H1 (cell line): Measurements from ENCODE around the gene OXER1. TPM values are rescaled to one million over a fixed set of nuclear protein-coding genes. Genes with fewer than 3 reads are reported as not detected.

ENCODE experiments used
- CTCF ChIA-PET: fragments of 300-600 bp; sonication (Branson Sonifier 250); formaldehyde crosslinking; loops from one replicate; lab custom pipeline; 2021; ENCODE audit not compliant: partially characterized antibody; lab: Charles Lee
- POLR2A ChIA-PET: fragments of 300-600 bp; sonication (Branson Sonifier 250); formaldehyde crosslinking; loops from one replicate; lab custom pipeline; 2021; ENCODE audit warnings: inconsistent platforms; ENCODE audit not compliant: partially characterized antibody; lab: Charles Lee
- DNase-seq, 2 experiments: peaks; one replicate each; pipeline versions ENCODE4 v3.0.0 to v3.0.0-alpha.2; 2010 to 2022; ENCODE audit warnings: low spot score in 2 of 2, low read depth in 1 of 2, mixed read lengths in 1 of 2
- FAIRE-seq: peaks from 2 replicates; lab custom pipeline; 2011; peaks lifted over from hg19 to GRCh38; lab: Jason Lieb, UNC
- H2AFZ ChIP-seq: 2 replicates; pipeline ENCODE4 v1.8.1; 2012; ENCODE audit warnings: low read length, inconsistent platforms
- H2AK5ac ChIP-seq: 2 replicates; pipeline ENCODE4 v1.6.1; 2013; ENCODE audit warnings: low read depth, low read length
- H2BK120ac ChIP-seq: replicated peaks from 2 replicates; pipeline ENCODE3; 2013; ENCODE audit warnings: low read depth, low read length, inconsistent platforms
- H2BK12ac ChIP-seq: 2 replicates; pipeline ENCODE4 v1.6.1; 2013; ENCODE audit warnings: low read depth, low read length
- H2BK15ac ChIP-seq: 2 replicates; pipeline ENCODE4 v1.6.1; 2013; ENCODE audit warnings: low read length
- H2BK20ac ChIP-seq: 2 replicates; pipeline ENCODE4 v1.6.1; 2013; ENCODE audit warnings: low read length
- H2BK5ac ChIP-seq: 2 replicates; pipeline ENCODE4 v1.6.1; 2013; ENCODE audit warnings: low read depth, low read length
- H3K14ac ChIP-seq: 2 replicates; pipeline ENCODE4 v1.6.1; 2013; ENCODE audit warnings: inconsistent platforms; ENCODE audit not compliant: insufficient read length
- H3K18ac ChIP-seq: 2 replicates; pipeline ENCODE4 v1.6.1; 2013; ENCODE audit warnings: low read length; ENCODE audit errors: extremely low read depth
- H3K23ac ChIP-seq: 2 replicates; pipeline ENCODE4 v1.6.1; 2013; ENCODE audit warnings: inconsistent platforms; ENCODE audit not compliant: insufficient read length
- H3K23me2 ChIP-seq: 2 replicates; pipeline ENCODE4 v1.6.1; 2013; ENCODE audit warnings: low read depth, low read length
- H3K27ac ChIP-seq: 2 replicates; pipeline ENCODE4 v1.6.1; 2011; ENCODE audit warnings: low read depth, low read length, inconsistent platforms
- H3K27me3 ChIP-seq, 4 experiments: replicated peaks in 1 of 4; 1 replicate in 1 of 4; 2 replicates in 3 of 4; pipeline versions ENCODE4 v1.6.1 to v1.8.1; 2011 to 2013; ENCODE audit warnings: low read length in 3 of 4, mild to moderate bottlenecking in 3 of 4, inconsistent platforms in 2 of 4, mixed read lengths in 2 of 4, moderate library complexity in 1 of 4; ENCODE audit not compliant: control insufficient read depth in 3 of 4, insufficient read depth in 3 of 4; ENCODE audit errors: extremely low read depth in 1 of 4
- H3K36me3 ChIP-seq, 4 experiments: 2 replicates each; pipeline versions ENCODE4 v1.6.1 to v1.8.1; 2011 to 2013; ENCODE audit warnings: mild to moderate bottlenecking in 4 of 4, low read length in 3 of 4, moderate library complexity in 2 of 4, control low read depth in 1 of 4, inconsistent platforms in 1 of 4; ENCODE audit not compliant: insufficient read depth in 4 of 4, control insufficient read depth in 2 of 4
- H3K4ac ChIP-seq: replicated peaks from 2 replicates; pipeline ENCODE3; 2013; ENCODE audit warnings: low read length, low read depth, mixed read lengths, inconsistent platforms; ENCODE audit not compliant: insufficient read length
- H3K4me1 ChIP-seq, 4 experiments: replicated peaks in 1 of 4; 1 replicate in 1 of 4; 2 replicates in 3 of 4; pipeline versions ENCODE4 v1.6.1 to v1.8.1; 2011 to 2013; ENCODE audit warnings: low read length in 3 of 4, inconsistent platforms in 2 of 4, mixed read lengths in 1 of 4; ENCODE audit not compliant: insufficient read depth in 4 of 4, control insufficient read depth in 3 of 4
- H3K4me2 ChIP-seq, 2 experiments: 2 replicates each; pipeline versions ENCODE4 v1.6.1 to v1.8.1; 2011 to 2013; ENCODE audit warnings: low read depth in 2 of 2, low read length in 2 of 2, control low read depth in 1 of 2, inconsistent platforms in 1 of 2, mild to moderate bottlenecking in 1 of 2; ENCODE audit not compliant: insufficient read depth in 1 of 2
- H3K4me3 ChIP-seq, 4 experiments: fragments of 200-600, 300-600 bp in 1 of 4; sonication (generic), shearing (Covaris generic), sonication (Bioruptor Twin) in 1 of 4; 2 replicates each; pipeline versions ENCODE4 v1.5.1 to v1.8.1; 2011 to 2016; ENCODE audit warnings: low read length in 4 of 4, low read depth in 3 of 4, control low read depth in 2 of 4, inconsistent platforms in 2 of 4, mild to moderate bottlenecking in 2 of 4, mixed read lengths in 1 of 4, moderate library complexity in 1 of 4; ENCODE audit not compliant: insufficient read depth in 2 of 4; ENCODE audit errors: extremely low read depth in 1 of 4
- H3K56ac ChIP-seq: replicated peaks from 2 replicates; pipeline ENCODE3; 2013; ENCODE audit warnings: low read depth, mild to moderate bottlenecking, mixed read lengths, low read length, inconsistent platforms; ENCODE audit not compliant: insufficient read length
- H3K79me1 ChIP-seq: 2 replicates; pipeline ENCODE4 v1.6.1; 2013; ENCODE audit warnings: low read depth, low read length, control low read depth
- H3K79me2 ChIP-seq, 2 experiments: 2 replicates each; pipeline versions ENCODE4 v1.6.1 to v1.8.1; 2012 to 2013; ENCODE audit warnings: low read length in 2 of 2, mild to moderate bottlenecking in 2 of 2, inconsistent platforms in 1 of 2; ENCODE audit not compliant: insufficient read depth in 2 of 2, control insufficient read depth in 1 of 2
- H3K9ac ChIP-seq, 4 experiments: replicated peaks in 1 of 4; 1 replicate in 1 of 4; 2 replicates in 3 of 4; pipeline versions ENCODE4 v1.6.1 to v1.8.1; 2011 to 2013; ENCODE audit warnings: low read depth in 3 of 4, low read length in 3 of 4, control low read depth in 2 of 4, mild to moderate bottlenecking in 2 of 4, moderate library complexity in 2 of 4, inconsistent platforms in 1 of 4; ENCODE audit errors: extremely low read depth in 1 of 4
- H3K9me3 ChIP-seq, 2 experiments: 2 replicates each; pipeline versions ENCODE4 v1.6.1 to v1.8.1; 2012 to 2013; ENCODE audit warnings: mild to moderate bottlenecking in 2 of 2, moderate library complexity in 2 of 2, control low read depth in 1 of 2, inconsistent platforms in 1 of 2, low read depth in 1 of 2, low read length in 1 of 2, mixed read lengths in 1 of 2; ENCODE audit not compliant: insufficient read depth in 2 of 2
- H4K20me1 ChIP-seq, 2 experiments: replicated peaks in 1 of 2; 2 replicates each; pipeline versions ENCODE3 to v1.8.1; 2011 to 2013; ENCODE audit warnings: inconsistent platforms in 2 of 2, low read length in 2 of 2, mild to moderate bottlenecking in 1 of 2; ENCODE audit not compliant: insufficient read depth in 2 of 2, control insufficient read depth in 1 of 2
- H4K5ac ChIP-seq: 2 replicates; pipeline ENCODE4 v1.6.1; 2013; ENCODE audit warnings: low read length, low read depth, mixed read lengths, inconsistent platforms; ENCODE audit not compliant: insufficient read length
- H4K8ac ChIP-seq: 2 replicates; pipeline ENCODE4 v1.8.0; 2013; ENCODE audit warnings: mild to moderate bottlenecking, moderate library complexity, low read length, inconsistent platforms; ENCODE audit not compliant: insufficient read depth; ENCODE audit errors: extremely low read depth
- H4K91ac ChIP-seq: replicated peaks from 2 replicates; pipeline ENCODE3; 2013; ENCODE audit warnings: low read length, mixed read lengths, inconsistent platforms; ENCODE audit not compliant: insufficient read length
- CREB1 ChIP-seq: IDR thresholded peaks from 2 replicates; pipeline ENCODE4 v1.6.1; 2012; ENCODE audit warnings: inconsistent platforms
- MAX ChIP-seq: IDR thresholded peaks from 2 replicates; pipeline ENCODE4 v1.6.1; 2012; ENCODE audit warnings: inconsistent platforms
- SAP30 ChIP-seq: fragments of 300-600 bp; sonication (generic); IDR thresholded peaks from 2 replicates; pipeline ENCODE4 v1.7.1; 2012; ENCODE audit warnings: low read length, moderate library complexity, mild to moderate bottlenecking, inconsistent platforms; ENCODE audit not compliant: insufficient read depth, insufficient replicate concordance
- SIN3A ChIP-seq, 2 experiments: IDR thresholded peaks in 1 of 2; conservative IDR thresholded peaks in 1 of 2; 2 replicates each; pipeline ENCODE4 v1.6.1; 2011 to 2012; ENCODE audit warnings: low read length in 2 of 2, improper control_type of control experiment in 1 of 2, low read depth in 1 of 2, mild to moderate bottlenecking in 1 of 2
- SP1 ChIP-seq: IDR thresholded peaks from 2 replicates; pipeline ENCODE4 v1.6.1; 2011; ENCODE audit warnings: low read depth, low read length
- WGBS, 2 experiments: shearing (Covaris generic) in 1 of 2; methylation state at CpG; one replicate each; pipeline versions ENCODE4 v1.1.6 to v1.1.7; 2013 to 2015; ENCODE audit warnings: low lambda C conversion rate in 2 of 2, mixed read lengths in 2 of 2, inconsistent platforms in 1 of 2, low coverage in 1 of 2, missing lambda C conversion rate in 1 of 2; ENCODE audit not compliant: insufficient replicate concordance in 2 of 2, insufficient coverage in 1 of 2, insufficient read length in 1 of 2; ENCODE audit errors: extremely low coverage in 1 of 2, missing lambda C conversion rate in 1 of 2; 5-methylcytosine and 5-hydroxymethylcytosine counted together
- polyA plus RNA-seq, 7 experiments: library from polyadenylated mRNA; depleted of rRNA in 3 of 7; stranded (reverse) in 5 of 7; unstranded in 2 of 7; fragments of >200 nt in 5 of 7; fragments of 200-250 nt in 2 of 7; gene quantifications; 1 replicate in 5 of 7; 2 replicates in 1 of 7; 4 replicates in 1 of 7; pipeline versions ENCODE4 v1.2.1 to v1.2.3, GENCODE V29; 2011 to 2013; ENCODE audit warnings: missing spikeins in 2 of 7, mixed read lengths in 2 of 7
- total RNA-seq: library from RNA; stranded (reverse); fragmentation: NEBNext Ultra II Directional; extraction: Animal tissue kit (Norgen Biotek cat#: 25700); gene quantifications from 2 replicates; pipeline ENCODE4 v1.2.1, GENCODE V29; 2021

The OXER1 gene
- total and polyA plus RNA-seq, 2 of the 8 experiments (the other 6 are each of a cell fraction or from before 2014, with no cell fraction given) = 1.2 to 2.9 TPM

GRCh38 chr2:42775810-42776209 is 11.9 kb upstream of the OXER1 start:
- Histone ChIP-seq H4K8ac (no peak overlapping the region), H2AK5ac (no peak overlapping the region), H3K79me1 (no peaks in the 10 kb centered on the region), H3K4ac (no peak overlapping the region), H3K4me3 (no peak overlapping the region), H4K5ac (no peak overlapping the region), H4K20me1 (no peaks in the 10 kb centered on the region), H3K56ac (no peak overlapping the region), H3K23ac (no peak overlapping the region), H4K91ac (no peak overlapping the region), H2AFZ (no peak overlapping the region), H3K27ac (no peak overlapping the region), H3K4me2 (no peak overlapping the region), H3K23me2 (no peaks in the 10 kb centered on the region), H3K79me2 (no peaks in the 10 kb centered on the region), H2BK120ac (no peak overlapping the region), H3K18ac (no peak overlapping the region), H2BK5ac (no peak overlapping the region), H3K4me1 (peaks cover 0 to 6% (median 4%) of the 10 kb centered on the region in 4 experiments; a peak in 3 of 7 replicates), H3K14ac (no peak overlapping the region), H3K9ac (no peak overlapping the region), H2BK12ac (no peak overlapping the region), H3K27me3 (no peaks in the 10 kb centered on the region), H2BK20ac (no peak overlapping the region), H3K36me3 (peaks cover 0 to 3% (median 1%) of the 10 kb centered on the region in 4 experiments; a peak in 2 of 8 replicates), H2BK15ac (no peak overlapping the region), H3K9me3 (peaks cover 14 to 21% of the 10 kb centered on the region in 2 experiments)
- ChIA-PET POLR2A (no interaction called here), CTCF (interaction anchor here (0.6 to 1.0 kb wide), 2 partner anchors 11 to 353 kb away, joined by 3 to 4 read pairs; no protein-coding TSS in a partner anchor)
- 96% methylated on average over 3 of the region's 3 CpGs; no CpG with 5 or more reads in 1 of the 2 experiments for WGBS, 2 experiments
- FAIRE-seq = no peak
- DNase-seq = no peak
- TF ChIP-seq CREB1 (no peak), SIN3A (conservative IDR thresholded peaks at IDR 0.05 in 1 of 2, IDR thresholded peaks at IDR 0.05 in 1 of 2; ENCODE audit: low read depth in 1 of 2, low read length in 2 of 2) (no peak), SAP30 (no peak), MAX (no peak), SP1 (no peak)
